Measurements from ENCODE around the gene SEMA5A. TPM values are rescaled to one million over a fixed set of nuclear protein-coding genes. Genes with fewer than 3 reads are reported as not detected.

Gene SEMA5A
- total RNA-seq, 1 donor from 2014 or later = 31.1 TPM

DNA sequence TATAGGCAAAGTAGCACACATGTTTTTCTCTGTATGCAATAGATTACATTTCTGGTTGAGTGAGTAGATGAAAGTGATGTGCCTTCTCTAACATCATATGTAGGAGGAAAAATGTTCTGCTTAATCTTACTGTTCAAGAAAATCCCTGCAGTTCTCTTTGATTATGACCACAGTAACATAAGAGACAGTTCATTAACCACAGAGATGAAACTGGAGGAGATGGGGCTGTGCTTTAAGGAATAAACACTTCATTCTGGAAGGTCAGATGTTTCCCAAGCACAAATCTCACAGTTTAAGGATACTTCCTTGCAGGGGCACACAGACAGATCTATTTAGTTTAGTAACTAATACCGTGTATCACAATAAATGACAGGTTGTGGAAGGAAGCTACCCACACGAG is 150.2 kb downstream of the SEMA5A start:
- peaks cover 2% of the 10 kb centered on the region for H3K27me3 Mint-ChIP-seq (ENCODE audit: unreplicated experiment)
- no peak for DNase-seq (ENCODE audit: low spot score)
- TF ChIP-seq CTCF (IDR thresholded peaks at IDR 0.05; ENCODE audit: unreplicated experiment) = no peak
- no peaks in the 10 kb centered on the region for H3K4me1 Mint-ChIP-seq (ENCODE audit: unreplicated experiment)
- no peak overlapping the region for H3K27ac Mint-ChIP-seq (ENCODE audit: unreplicated experiment)
- H3K4me3 Mint-ChIP-seq (ENCODE audit: unreplicated experiment) = no peak overlapping the region
- H3K36me3 Mint-ChIP-seq (ENCODE audit: low read depth, unreplicated experiment) = no peaks in the 10 kb centered on the region
- no peaks in the 10 kb centered on the region for H3K9me3 Mint-ChIP-seq (ENCODE audit: unreplicated experiment)

GRCh38 chr5:9394221-9394620 is 151.7 kb downstream of the SEMA5A start:
- no peak overlapping the region for H3K27ac Mint-ChIP-seq (ENCODE audit: unreplicated experiment)

DNA sequence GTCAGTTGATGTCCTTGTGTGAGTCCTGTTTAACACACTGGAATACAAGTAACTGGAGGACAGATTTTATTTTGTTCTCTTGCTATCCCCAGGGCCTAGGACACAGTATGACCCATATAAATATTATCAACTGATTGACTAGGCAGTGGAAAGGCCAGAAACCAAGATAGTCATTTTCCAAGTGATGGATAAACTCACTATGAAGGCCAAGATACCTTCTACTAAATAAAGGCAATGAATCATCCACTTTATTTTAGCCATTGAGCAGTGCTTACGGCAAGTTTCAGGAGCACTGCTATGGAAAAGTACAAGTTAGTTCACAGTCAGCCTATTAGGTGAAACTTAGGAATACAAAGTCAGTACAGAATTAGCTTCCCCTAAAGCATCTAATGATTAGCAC is 153.2 kb downstream of the SEMA5A start:
- Mint-ChIP-seq H3K36me3 (ENCODE audit: low read depth, unreplicated experiment) (no peaks in the 10 kb centered on the region), H3K4me3 (ENCODE audit: unreplicated experiment) (no peak overlapping the region), H3K27ac (ENCODE audit: unreplicated experiment) (no peak overlapping the region), H3K9me3 (ENCODE audit: unreplicated experiment) (no peaks in the 10 kb centered on the region), H3K27me3 (ENCODE audit: unreplicated experiment) (peaks cover 1% of the 10 kb centered on the region), H3K4me1 (ENCODE audit: unreplicated experiment) (peaks cover 8% of the 10 kb centered on the region)
- no peak for DNase-seq (ENCODE audit: low spot score)
- no peak for TF ChIP-seq CTCF (IDR thresholded peaks at IDR 0.05; ENCODE audit: unreplicated experiment)

More at GRCh38 chr5:9394221-9394620, 151.7 kb downstream of the SEMA5A start:
- no peak for TF ChIP-seq CTCF (IDR thresholded peaks at IDR 0.05; ENCODE audit: unreplicated experiment)
- peaks cover 1% of the 10 kb centered on the region for H3K27me3 Mint-ChIP-seq (ENCODE audit: unreplicated experiment)
- H3K36me3 Mint-ChIP-seq (ENCODE audit: low read depth, unreplicated experiment) = no peaks in the 10 kb centered on the region
- no peak for DNase-seq (ENCODE audit: low spot score)
- H3K9me3 Mint-ChIP-seq (ENCODE audit: unreplicated experiment) = no peaks in the 10 kb centered on the region
- no peak overlapping the region for H3K4me3 Mint-ChIP-seq (ENCODE audit: unreplicated experiment)
- peaks cover 4% of the 10 kb centered on the region for H3K4me1 Mint-ChIP-seq (ENCODE audit: unreplicated experiment)

GRCh38 chr5:9391080-9391479 is 154.8 kb downstream of the SEMA5A start:
- Mint-ChIP-seq H3K4me1 (ENCODE audit: unreplicated experiment) (peaks cover 8% of the 10 kb centered on the region), H3K9me3 (ENCODE audit: unreplicated experiment) (no peaks in the 10 kb centered on the region), H3K4me3 (ENCODE audit: unreplicated experiment) (no peak overlapping the region), H3K27me3 (ENCODE audit: unreplicated experiment) (peaks cover 1% of the 10 kb centered on the region), H3K36me3 (ENCODE audit: low read depth, unreplicated experiment) (no peaks in the 10 kb centered on the region), H3K27ac (ENCODE audit: unreplicated experiment) (no peak overlapping the region)
- DNase-seq (ENCODE audit: low spot score) = no peak
- no peak for TF ChIP-seq CTCF (IDR thresholded peaks at IDR 0.05; ENCODE audit: unreplicated experiment)

DNA sequence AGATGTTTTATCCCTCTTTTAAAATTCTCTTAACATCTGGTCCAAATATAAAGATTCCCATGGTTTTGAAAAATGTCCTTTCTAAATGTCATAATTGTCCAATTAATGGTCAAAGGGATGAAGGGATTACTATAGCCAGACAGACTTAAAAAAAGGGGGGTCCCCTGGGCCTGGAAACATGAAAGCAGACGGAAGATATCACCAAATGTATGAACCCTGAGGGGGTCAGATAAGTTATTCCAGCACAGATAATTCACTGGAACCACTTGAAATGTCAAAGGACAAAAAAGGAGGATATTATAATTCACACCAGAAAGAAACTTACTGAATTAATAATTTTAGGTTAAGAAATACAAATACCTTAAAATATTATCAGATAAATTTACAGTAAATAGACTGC is 155.8 kb downstream of the SEMA5A start:
- peaks cover 8% of the 10 kb centered on the region for H3K4me1 Mint-ChIP-seq (ENCODE audit: unreplicated experiment)
- H3K27ac Mint-ChIP-seq (ENCODE audit: unreplicated experiment) = no peak overlapping the region
- H3K36me3 Mint-ChIP-seq (ENCODE audit: low read depth, unreplicated experiment) = no peaks in the 10 kb centered on the region
- peaks cover 1% of the 10 kb centered on the region for H3K27me3 Mint-ChIP-seq (ENCODE audit: unreplicated experiment)
- no peak overlapping the region for H3K4me3 Mint-ChIP-seq (ENCODE audit: unreplicated experiment)
- H3K9me3 Mint-ChIP-seq (ENCODE audit: unreplicated experiment) = no peaks in the 10 kb centered on the region
- no peak for DNase-seq (ENCODE audit: low spot score)
- TF ChIP-seq CTCF (IDR thresholded peaks at IDR 0.05; ENCODE audit: unreplicated experiment) = no peak
